HG03064 (cell line): ENCODE measurements around the gene SLC30A2.

Experiments used
- ATAC-seq: cut with Tn5 transposase; IDR thresholded peaks from one replicate; pipeline ENCODE4 v1.9.1; 2021; ENCODE audit warnings: low read depth; ENCODE audit not compliant: unreplicated experiment

The SLC30A2 gene

GRCh38 chr1:26070963-26071342 lies 25.0 kb upstream of the SLC30A2 start:
- ATAC-seq: no peak

GRCh38 chr1:26070296-26070962 lies 24.5 kb upstream of the SLC30A2 start:
- ATAC-seq: no peak

GRCh38 chr1:26069941-26070295 lies 24.0 kb upstream of the SLC30A2 start:
- ATAC-seq: no peak

GRCh38 chr1:26067432-26067911 lies 21.6 kb upstream of the SLC30A2 start, which contains the start of gene TRIM63:
Gene TRIM63 (minus strand): TSS chr1:26067630. CDS start chr1:26067494, 136 bp downstream.
- no peak for ATAC-seq

- ATAC-seq: no peak
These were observed 20.9 kb upstream of the SLC30A2 start for GRCh38 chr1:26066857-26067256.

- ATAC-seq: no peak
These were observed 20.2 kb upstream of the SLC30A2 start for GRCh38 chr1:26066160-26066559.

GRCh38 chr1:26064553-26064952 lies 18.6 kb upstream of the SLC30A2 start:
- ATAC-seq: no peak

GRCh38 chr1:26060832-26061574 lies 15.1 kb upstream of the SLC30A2 start:
- ATAC-seq: no peak

GRCh38 chr1:26059906-26060305 lies 14.0 kb upstream of the SLC30A2 start:
- no peak for ATAC-seq

GRCh38 chr1:26058052-26058595 lies 12.2 kb upstream of the SLC30A2 start:
- no peak for ATAC-seq

GRCh38 chr1:26057189-26057588 lies 11.3 kb upstream of the SLC30A2 start:
- ATAC-seq: no peak

GRCh38 chr1:26055041-26055440 lies 9.1 kb upstream of the SLC30A2 start:
- ATAC-seq: no peak

GRCh38 chr1:26053718-26054560 lies 8.0 kb upstream of the SLC30A2 start:
- ATAC-seq: no peak

- ATAC-seq: no peak
These were observed 4.3 kb upstream of the SLC30A2 start for GRCh38 chr1:26050248-26050640.

- no peak for ATAC-seq
These were observed 3.8 kb upstream of the SLC30A2 start for GRCh38 chr1:26049531-26050247.

- no peak for ATAC-seq
These were observed 1.5 kb upstream of the SLC30A2 start for GRCh38 chr1:26047278-26047874.

- ATAC-seq: no peak
These were observed 553 bp upstream of the SLC30A2 start for GRCh38 chr1:26046246-26047095.

GRCh38 chr1:26044971-26045721 lies 772 bp downstream of the SLC30A2 start:
- no peak for ATAC-seq
